Skin epidermis (tissue), 12 donors: ENCODE results near the gene SLBP.
A peak's percentile ranks its signal among the peaks of the same experiment; 100 is the strongest.
"Not testable (repeated sequence)": the region's sequence is repeated elsewhere in the genome, so short reads cannot be mapped to it uniquely, and the experiment has no call there.

Source experiments
- H3K27ac ChIP-seq, 21 experiments: fragments of 200-600 bp; sonication (generic) in 11 of 21; one replicate each; pipeline ENCODE4 v1.5.0; 2020; ENCODE audit warnings: mild to moderate bottlenecking in 3 of 21, inconsistent platforms in 2 of 21, moderate library complexity in 2 of 21
- H3K4me3 ChIP-seq, 7 experiments: fragments of 200-600 bp; sonication (generic) in 2 of 7; one replicate each; pipeline ENCODE4 v1.5.0; 2020; ENCODE audit warnings: inconsistent platforms in 2 of 7, mild to moderate bottlenecking in 2 of 7, moderate library complexity in 1 of 7

Gene SLBP

DNA sequence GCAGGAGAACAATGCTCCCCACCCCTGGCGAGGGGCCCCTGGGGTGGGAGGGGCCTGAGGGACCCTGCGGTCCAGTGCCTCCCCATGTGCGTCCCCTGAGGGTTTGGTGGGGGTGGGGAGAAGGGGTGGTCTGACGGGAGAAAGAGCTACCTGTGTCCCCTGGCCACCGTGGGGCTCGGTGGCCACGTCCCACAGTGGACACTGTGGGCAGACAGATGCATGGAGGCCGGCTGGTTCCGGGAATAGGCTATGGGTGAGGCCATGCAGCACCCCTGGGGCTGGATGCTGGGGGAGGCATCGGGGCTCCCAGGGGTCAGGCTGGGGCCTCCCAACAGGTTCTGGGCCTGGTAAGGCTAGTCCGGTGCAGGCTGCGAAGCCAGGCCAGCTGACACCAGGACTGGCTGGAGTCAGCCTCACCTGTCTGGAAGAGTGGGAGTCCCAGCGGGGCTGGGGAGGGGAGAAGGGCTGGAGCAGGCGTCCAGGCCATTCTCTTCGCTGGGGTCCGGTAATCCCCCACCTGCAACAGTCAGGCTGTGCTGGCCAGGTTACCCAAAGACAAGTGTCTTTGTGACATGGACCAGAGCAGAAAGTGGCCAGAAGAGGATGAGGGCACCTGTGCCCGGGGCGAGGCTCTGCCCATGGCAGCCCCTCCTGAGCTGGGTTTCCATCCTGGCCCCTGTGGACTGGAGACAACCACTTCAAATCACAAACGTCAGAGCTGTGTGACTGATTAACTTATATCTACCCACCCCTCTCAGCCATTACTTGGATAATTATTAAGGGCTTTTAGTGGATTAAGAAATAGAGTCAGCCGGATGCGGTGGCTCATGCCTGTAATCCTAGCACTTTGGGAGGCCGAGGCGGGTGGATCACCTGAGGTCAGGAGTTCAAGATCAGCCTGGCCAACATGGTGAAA, 26.6 kb downstream of the SLBP start:
- H3K4me3 ChIP-seq: peak overlapping the region in 2 of 7 experiments; percentile 64 to 67

GRCh38 chr4:1684506-1685234, 27.4 kb downstream of the SLBP start:
- Histone ChIP-seq H3K27ac (peak overlapping the region in 10 of 21 experiments; percentile 24 to 74 (median 56)), H3K4me3 (peak overlapping the region; percentile 33 to 67 (median 61))

More for the DNA sequence above, 26.6 kb downstream of the SLBP start:
- H3K27ac ChIP-seq: peak overlapping the region in 5 of 21 experiments; percentile 24 to 74 (median 71)

- Histone ChIP-seq H3K4me3 (peak within 1 kb of the TSS; percentile 38 to 67 (median 61)), H3K27ac (peak within 1 kb of the TSS in 20 of 21 experiments; percentile 15 to 89 (median 78))
Measured at GRCh38 chr4:1683736-1684505, 28.2 kb downstream of the SLBP start, which contains the start of gene FAM53A. FAM53A (minus strand) TSS chr4:1684313; CDS start chr4:1668741, 15,572 bp downstream.

DNA sequence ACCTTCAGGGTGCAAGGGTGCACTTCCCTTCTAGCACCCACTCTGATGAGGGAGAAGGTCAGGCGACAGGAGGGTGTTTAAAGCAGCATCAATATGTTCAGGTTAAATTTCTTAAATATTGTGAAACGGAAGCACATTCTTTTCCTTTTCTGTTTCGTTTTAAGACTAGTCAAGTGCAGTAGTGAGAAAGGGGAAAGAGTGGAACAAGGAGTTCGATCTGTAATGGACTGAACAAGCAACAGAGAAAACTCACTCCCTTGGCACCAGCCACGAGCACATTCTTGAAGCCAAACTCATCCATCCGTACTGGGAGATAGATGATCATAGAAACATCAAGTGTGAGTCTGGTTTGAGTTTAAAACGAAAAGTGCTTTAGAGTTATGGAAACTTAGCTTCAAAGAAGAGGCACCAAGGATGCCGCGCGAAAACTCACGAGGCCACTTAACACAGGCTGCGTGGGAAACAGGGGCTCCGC, 28.8 kb downstream of the SLBP start:
- peak overlapping the region in 19 of 21 experiments; percentile 44 to 89 (median 78) for H3K27ac ChIP-seq
- H3K4me3 ChIP-seq: peak overlapping the region; percentile 38 to 67 (median 61)

DNA sequence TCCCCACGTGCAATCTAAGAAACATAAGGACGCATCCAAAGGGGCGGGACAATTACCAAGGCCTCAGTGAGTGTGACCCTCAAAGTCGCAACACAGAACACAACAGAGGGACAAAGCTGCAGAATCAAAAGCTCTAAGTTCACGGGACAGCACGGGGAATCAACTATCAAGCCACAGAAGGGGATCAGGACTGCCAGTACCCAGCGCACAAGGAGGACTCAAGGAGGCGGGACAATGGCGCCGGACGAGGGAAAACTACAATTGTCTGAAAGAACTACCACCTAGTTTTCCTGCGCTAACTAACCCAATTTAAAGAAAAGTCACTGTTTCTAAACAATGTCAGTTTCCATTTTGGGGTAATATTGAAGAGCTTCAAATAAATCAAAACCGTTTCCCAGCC, 29.3 kb downstream of the SLBP start:
- H3K27ac ChIP-seq: peak overlapping the region in 5 of 21 experiments; percentile 21 to 85 (median 78)
- peak overlapping the region in 4 of 7 experiments; percentile 51 to 67 (median 64) for H3K4me3 ChIP-seq

DNA sequence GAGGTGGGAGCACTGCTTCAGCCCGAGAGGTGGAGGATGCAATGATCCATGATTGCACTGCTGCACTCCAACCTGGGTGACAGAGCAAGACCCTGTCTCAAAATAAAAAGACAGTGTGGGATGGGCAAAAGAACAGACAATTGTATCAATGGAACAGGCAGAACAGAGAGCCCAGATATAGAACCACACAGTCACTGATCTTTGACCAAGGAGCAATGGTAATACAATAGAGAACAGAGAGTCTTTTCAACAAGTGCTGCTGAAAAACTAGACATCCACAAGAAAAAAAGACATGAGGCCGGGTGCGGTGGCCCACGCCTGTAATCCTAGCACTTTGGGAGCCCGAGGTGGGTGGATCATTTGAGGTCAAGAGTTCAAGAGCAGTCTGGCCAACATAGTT, 33.9 kb downstream of the SLBP start:
- Histone ChIP-seq H3K4me3 (no peak overlapping the region), H3K27ac (no peak overlapping the region)

DNA sequence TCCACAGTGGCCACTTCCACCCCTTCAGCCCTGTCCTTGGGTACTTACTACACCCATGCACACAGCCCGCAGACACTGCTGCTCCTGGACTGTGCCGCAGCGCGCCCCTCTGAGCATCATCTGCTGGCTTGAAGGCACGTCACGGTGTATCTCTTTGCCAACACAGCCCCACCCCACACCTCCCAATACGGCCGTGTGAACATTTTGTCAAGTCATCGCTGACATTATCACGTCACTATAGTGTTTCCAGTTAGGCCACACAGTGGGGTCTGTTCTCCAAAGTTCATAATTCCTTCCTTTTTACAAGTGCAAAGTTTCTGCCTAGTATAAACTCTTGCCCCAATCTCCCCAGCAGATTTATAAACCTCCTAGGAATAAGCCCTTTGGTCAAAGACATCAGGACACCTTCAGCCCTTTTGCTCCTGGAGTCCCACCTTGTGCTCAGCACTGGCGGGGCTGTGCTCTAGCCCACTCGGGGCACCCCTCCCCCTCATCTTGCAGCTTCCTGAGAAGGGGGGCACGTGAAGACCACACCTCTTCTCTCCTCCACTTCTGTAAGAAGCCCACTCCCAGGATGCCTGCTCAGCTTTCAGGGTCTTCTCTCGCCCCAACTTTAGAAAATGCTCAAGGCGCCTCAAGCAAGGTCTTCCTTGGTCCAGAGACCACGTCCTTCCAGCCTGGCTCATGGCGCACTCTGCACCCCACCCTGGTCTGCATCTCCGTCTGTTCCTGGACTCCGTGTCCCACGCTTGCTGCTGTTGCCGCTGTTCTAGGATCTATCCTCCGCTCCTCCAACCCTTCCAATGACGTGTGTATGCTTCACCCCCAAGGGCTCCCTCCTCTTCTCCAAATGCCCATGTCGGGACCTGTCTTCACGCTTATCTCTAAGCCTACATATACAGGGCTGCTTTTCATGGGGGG, 35.3 kb downstream of the SLBP start:
- no peak overlapping the region for H3K4me3 ChIP-seq
- no peak overlapping the region for H3K27ac ChIP-seq

GRCh38 chr4:1675802-1676137, 36.3 kb downstream of the SLBP start:
- no peak overlapping the region for H3K4me3 ChIP-seq

GRCh38 chr4:1675136-1675801, 36.9 kb downstream of the SLBP start:
- Histone ChIP-seq H3K4me3 (no peak overlapping the region), H3K27ac (no peak overlapping the region)

More at GRCh38 chr4:1675802-1676137, 36.3 kb downstream of the SLBP start:
- H3K27ac ChIP-seq: no peak overlapping the region

- Histone ChIP-seq H3K4me3 (no peak overlapping the region), H3K27ac (no peak overlapping the region)
Measured at GRCh38 chr4:1674682-1675081, 37.4 kb downstream of the SLBP start.

DNA sequence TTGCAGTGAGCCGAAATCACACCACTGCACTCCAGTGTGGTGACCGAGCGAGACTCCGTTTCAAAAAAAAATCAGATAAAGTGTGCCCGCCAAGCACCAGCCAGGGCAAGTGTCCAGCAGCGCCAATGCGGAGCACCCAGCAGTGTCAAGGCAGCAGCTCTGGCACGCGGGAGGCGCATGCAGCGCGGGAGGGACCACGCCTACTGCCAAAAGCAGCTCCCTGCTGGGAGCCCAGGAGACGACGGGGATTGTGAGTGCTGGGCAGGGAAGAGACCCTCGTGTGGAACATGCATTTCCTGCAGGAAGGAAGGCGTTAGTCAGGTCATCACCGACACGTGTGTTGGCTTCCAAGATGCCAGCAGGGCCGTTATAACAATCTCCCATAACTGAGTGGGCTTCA, 38.4 kb downstream of the SLBP start:
- Histone ChIP-seq H3K27ac (no peak overlapping the region), H3K4me3 (no peak overlapping the region)

GRCh38 chr4:1671011-1671410, 41.1 kb downstream of the SLBP start:
- H3K4me3 ChIP-seq, H3K27ac ChIP-seq: not testable (repeated sequence)

DNA sequence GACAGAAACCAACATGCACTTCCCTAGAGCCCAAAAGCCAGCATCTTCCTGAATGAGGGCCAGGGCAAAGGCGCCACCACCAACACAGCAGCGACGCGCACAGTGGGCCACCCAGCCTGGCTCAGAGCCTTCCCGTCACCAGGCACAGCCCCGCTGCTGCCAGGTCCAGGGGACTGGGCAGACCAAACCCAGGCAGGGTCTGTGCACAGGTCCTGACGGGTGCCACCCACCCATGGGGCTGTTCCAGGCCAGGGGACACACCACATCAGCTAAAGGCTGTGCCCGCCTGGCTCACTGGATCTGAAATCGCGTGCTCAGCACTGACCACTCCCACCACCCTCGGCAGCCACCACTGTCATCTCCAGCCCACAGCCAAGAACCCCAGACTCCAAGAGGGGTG, 41.8 kb downstream of the SLBP start:
- H3K4me3 ChIP-seq: no peak overlapping the region
- H3K27ac ChIP-seq: no peak overlapping the region

- H3K4me3 ChIP-seq: no peak overlapping the region
- H3K27ac ChIP-seq: no peak overlapping the region
Measured at GRCh38 chr4:1669850-1670249, 42.3 kb downstream of the SLBP start.

DNA sequence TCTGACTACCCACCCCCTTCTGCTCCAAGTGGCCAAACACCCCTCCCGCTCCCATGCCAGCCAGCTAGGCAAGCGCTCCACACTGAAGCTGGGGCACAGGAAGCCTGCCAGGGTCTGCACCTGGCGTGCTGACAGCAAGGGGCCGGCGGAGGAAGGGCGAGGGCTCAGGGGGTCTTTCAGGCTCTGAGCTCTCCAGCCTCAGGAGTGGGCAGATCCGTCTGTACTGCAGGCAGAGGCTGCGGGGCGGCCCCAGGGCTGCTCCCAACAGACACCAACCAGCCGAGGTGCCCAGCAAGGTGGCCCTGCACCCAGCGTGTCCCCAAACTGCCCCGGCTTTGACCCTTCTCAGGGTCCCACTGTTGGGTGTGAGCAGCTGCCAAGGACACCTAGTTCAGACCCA, 42.8 kb downstream of the SLBP start:
- H3K27ac ChIP-seq: no peak overlapping the region

GRCh38 chr4:1668488-1668840, 43.7 kb downstream of the SLBP start:
- no peak overlapping the region for H3K4me3 ChIP-seq
- no peak overlapping the region for H3K27ac ChIP-seq

More for the DNA sequence above, 42.8 kb downstream of the SLBP start:
- no peak overlapping the region for H3K4me3 ChIP-seq

DNA sequence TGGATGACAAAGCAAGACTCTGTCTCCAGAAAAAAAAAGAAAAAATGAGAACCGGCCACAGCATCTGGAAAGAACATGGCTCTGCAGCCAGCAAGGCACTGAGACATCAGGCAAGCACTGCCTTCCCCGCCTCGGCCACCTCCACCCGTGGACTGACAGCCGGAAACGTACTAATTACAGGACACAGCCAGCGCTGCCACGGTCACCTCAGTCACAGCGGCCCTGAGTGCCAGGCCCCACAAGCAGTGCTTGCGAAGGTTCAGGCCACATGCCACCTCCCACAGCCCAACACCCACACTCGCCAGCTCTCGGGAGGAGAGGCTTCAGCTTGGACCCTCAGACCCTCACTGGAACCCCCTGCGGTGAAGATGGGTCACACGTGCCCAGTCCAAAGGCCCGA, 44.8 kb downstream of the SLBP start:
- no peak overlapping the region for H3K27ac ChIP-seq
- no peak overlapping the region for H3K4me3 ChIP-seq

GRCh38 chr4:1666391-1666790, 45.7 kb downstream of the SLBP start:
- no peak overlapping the region for H3K4me3 ChIP-seq

More at GRCh38 chr4:1666391-1666790, 45.7 kb downstream of the SLBP start:
- H3K27ac ChIP-seq: no peak overlapping the region
